ENCODE measurements around the gene CADPS2. TPM values are rescaled to one million over a fixed set of nuclear protein-coding genes. Genes with fewer than 3 reads are reported as not detected.

The CADPS2 gene
- total and polyA plus RNA-seq, 4 donors = 5.6 to 41.1 (median 11.0) TPM

GRCh38 chr7:122748195-122748594 is 138.1 kb downstream of the CADPS2 start:
- TF ChIP-seq HNF4G (IDR thresholded peaks at IDR 0.05) (no peak), FOXA1 (IDR thresholded peaks at IDR 0.05) (no peak), YY1 (IDR thresholded peaks at IDR 0.05) (no peak), EGR1 (IDR thresholded peaks at IDR 0.05; ENCODE audit: low read depth in 2 of 2) (no peak)
- TF ChIP-seq, protein P1, sequence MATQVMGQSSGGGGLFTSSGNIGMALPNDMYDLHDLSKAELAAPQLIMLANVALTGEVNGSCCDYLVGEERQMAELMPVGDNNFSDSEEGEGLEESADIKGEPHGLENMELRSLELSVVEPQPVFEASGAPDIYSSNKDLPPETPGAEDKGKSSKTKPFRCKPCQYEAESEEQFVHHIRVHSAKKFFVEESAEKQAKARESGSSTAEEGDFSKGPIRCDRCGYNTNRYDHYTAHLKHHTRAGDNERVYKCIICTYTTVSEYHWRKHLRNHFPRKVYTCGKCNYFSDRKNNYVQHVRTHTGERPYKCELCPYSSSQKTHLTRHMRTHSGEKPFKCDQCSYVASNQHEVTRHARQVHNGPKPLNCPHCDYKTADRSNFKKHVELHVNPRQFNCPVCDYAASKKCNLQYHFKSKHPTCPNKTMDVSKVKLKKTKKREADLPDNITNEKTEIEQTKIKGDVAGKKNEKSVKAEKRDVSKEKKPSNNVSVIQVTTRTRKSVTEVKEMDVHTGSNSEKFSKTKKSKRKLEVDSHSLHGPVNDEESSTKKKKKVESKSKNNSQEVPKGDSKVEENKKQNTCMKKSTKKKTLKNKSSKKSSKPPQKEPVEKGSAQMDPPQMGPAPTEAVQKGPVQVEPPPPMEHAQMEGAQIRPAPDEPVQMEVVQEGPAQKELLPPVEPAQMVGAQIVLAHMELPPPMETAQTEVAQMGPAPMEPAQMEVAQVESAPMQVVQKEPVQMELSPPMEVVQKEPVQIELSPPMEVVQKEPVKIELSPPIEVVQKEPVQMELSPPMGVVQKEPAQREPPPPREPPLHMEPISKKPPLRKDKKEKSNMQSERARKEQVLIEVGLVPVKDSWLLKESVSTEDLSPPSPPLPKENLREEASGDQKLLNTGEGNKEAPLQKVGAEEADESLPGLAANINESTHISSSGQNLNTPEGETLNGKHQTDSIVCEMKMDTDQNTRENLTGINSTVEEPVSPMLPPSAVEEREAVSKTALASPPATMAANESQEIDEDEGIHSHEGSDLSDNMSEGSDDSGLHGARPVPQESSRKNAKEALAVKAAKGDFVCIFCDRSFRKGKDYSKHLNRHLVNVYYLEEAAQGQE (IDR thresholded peaks at IDR 0.05) = no peak
- no peaks in the 10 kb centered on the region for H3K9me3 ChIP-seq (ENCODE audit: control insufficient read depth in 4 of 4, low read length in 3 of 4)
- H3K4me1 ChIP-seq (ENCODE audit: control insufficient read depth in 4 of 4, insufficient read depth in 4 of 4, low read length in 3 of 4) = no peaks in the 10 kb centered on the region
- H3K27ac ChIP-seq (ENCODE audit: low read depth in 1 of 2, low read length in 2 of 2) = no peak overlapping the region
- H3K36me3 ChIP-seq (ENCODE audit: control insufficient read depth in 4 of 4, insufficient read depth in 3 of 4, low read depth in 1 of 4, low read length in 3 of 4) = no peaks in the 10 kb centered on the region
- H3K4me3 ChIP-seq (ENCODE audit: low read depth in 1 of 3, low read length in 3 of 3) = no peak overlapping the region
- WGBS = 94% methylated on average over 2 of the region's 2 CpGs
- no peak overlapping the region for H3K9ac ChIP-seq (ENCODE audit: low read depth in 1 of 2, low read length in 2 of 2)
- DNase-seq (ENCODE audit: low spot score) = no peak
- no peaks in the 10 kb centered on the region for H3K27me3 ChIP-seq (ENCODE audit: control insufficient read depth in 4 of 4, insufficient read depth in 4 of 4, low read length in 3 of 4)

DNA sequence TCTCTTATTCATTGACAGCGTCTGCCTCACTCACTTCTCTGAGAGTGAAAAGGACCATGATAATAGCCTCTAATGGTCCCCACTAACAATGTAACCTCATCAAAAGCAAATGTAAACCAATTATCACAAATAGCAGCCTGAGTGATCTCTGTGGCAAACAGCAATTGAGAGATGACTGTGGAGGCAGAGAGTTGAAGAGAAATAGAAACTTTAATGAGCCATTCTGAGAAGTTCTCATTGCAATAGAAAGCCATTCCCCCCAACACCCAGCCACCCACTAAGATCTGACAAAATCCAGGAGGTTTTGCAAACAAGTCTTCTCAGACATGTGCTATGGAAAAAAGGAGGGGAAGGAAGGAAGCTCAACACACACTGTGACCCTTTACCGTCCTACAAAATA is 139.3 kb downstream of the CADPS2 start:
- no peak for DNase-seq (ENCODE audit: low spot score)
- Histone ChIP-seq H3K4me3 (ENCODE audit: low read depth in 1 of 3, low read length in 3 of 3) (no peak overlapping the region), H3K27ac (ENCODE audit: low read depth in 1 of 2, low read length in 2 of 2) (no peak overlapping the region), H3K36me3 (ENCODE audit: control insufficient read depth in 4 of 4, insufficient read depth in 3 of 4, low read depth in 1 of 4, low read length in 3 of 4) (no peaks in the 10 kb centered on the region), H3K4me1 (ENCODE audit: control insufficient read depth in 4 of 4, insufficient read depth in 4 of 4, low read length in 3 of 4) (no peaks in the 10 kb centered on the region), H3K9me3 (ENCODE audit: control insufficient read depth in 4 of 4, low read length in 3 of 4) (no peaks in the 10 kb centered on the region), H3K27me3 (ENCODE audit: control insufficient read depth in 4 of 4, insufficient read depth in 4 of 4, low read length in 3 of 4) (no peaks in the 10 kb centered on the region), H3K9ac (ENCODE audit: low read depth in 1 of 2, low read length in 2 of 2) (no peak overlapping the region)
- WGBS = 87% methylated on average over 2 of the region's 2 CpGs
- TF ChIP-seq HNF4G (IDR thresholded peaks at IDR 0.05) (no peak), EGR1 (IDR thresholded peaks at IDR 0.05; ENCODE audit: low read depth in 2 of 2) (no peak), RXRA (IDR thresholded peaks at IDR 0.05) (no peak), GABPA (IDR thresholded peaks at IDR 0.05 in 1 of 2, conservative IDR thresholded peaks at IDR 0.05 in 1 of 2) (no peak)
- TF ChIP-seq, protein P2, sequence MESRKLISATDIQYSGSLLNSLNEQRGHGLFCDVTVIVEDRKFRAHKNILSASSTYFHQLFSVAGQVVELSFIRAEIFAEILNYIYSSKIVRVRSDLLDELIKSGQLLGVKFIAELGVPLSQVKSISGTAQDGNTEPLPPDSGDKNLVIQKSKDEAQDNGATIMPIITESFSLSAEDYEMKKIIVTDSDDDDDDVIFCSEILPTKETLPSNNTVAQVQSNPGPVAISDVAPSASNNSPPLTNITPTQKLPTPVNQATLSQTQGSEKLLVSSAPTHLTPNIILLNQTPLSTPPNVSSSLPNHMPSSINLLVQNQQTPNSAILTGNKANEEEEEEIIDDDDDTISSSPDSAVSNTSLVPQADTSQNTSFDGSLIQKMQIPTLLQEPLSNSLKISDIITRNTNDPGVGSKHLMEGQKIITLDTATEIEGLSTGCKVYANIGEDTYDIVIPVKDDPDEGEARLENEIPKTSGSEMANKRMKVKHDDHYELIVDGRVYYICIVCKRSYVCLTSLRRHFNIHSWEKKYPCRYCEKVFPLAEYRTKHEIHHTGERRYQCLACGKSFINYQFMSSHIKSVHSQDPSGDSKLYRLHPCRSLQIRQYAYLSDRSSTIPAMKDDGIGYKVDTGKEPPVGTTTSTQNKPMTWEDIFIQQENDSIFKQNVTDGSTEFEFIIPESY (IDR thresholded peaks at IDR 0.05) = no peak

DNA sequence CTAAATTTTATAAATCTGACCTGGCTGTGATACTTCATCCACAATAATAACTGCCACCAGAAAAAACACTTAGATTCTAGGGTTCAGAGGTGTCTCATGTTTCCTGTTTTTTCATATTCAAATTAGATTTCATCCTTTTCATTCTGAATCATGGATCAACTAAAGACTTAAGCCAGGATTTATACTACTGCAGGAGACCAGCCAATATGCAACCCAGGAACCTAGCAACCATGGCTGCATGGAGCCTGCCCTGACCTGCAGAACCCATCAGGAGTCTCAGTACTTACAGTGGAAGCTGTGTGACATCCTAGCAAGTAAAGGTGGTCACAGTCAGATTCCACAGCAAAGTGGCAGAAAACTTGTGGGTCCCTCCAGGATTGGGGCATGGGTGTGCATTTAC is 143.0 kb downstream of the CADPS2 start:
- Histone ChIP-seq H3K9me3 (ENCODE audit: control insufficient read depth in 4 of 4, low read length in 3 of 4) (no peaks in the 10 kb centered on the region), H3K27ac (ENCODE audit: low read depth in 1 of 2, low read length in 2 of 2) (no peak overlapping the region), H3K9ac (ENCODE audit: low read depth in 1 of 2, low read length in 2 of 2) (no peak overlapping the region), H3K27me3 (ENCODE audit: control insufficient read depth in 4 of 4, insufficient read depth in 4 of 4, low read length in 3 of 4) (no peaks in the 10 kb centered on the region), H3K4me1 (ENCODE audit: control insufficient read depth in 4 of 4, insufficient read depth in 4 of 4, low read length in 3 of 4) (no peaks in the 10 kb centered on the region), H3K4me3 (ENCODE audit: low read depth in 1 of 3, low read length in 3 of 3) (no peak overlapping the region), H3K36me3 (ENCODE audit: control insufficient read depth in 4 of 4, insufficient read depth in 3 of 4, low read depth in 1 of 4, low read length in 3 of 4) (no peaks in the 10 kb centered on the region)
- TF ChIP-seq NR2F2 (IDR thresholded peaks at IDR 0.05) (no peak), TAF1 (conservative IDR thresholded peaks at IDR 0.05) (no peak), HNF4A (conservative IDR thresholded peaks at IDR 0.05) (no peak), FOXA2 (IDR thresholded peaks at IDR 0.05) (no peak), SP1 (IDR thresholded peaks at IDR 0.05) (no peak), HNF4G (IDR thresholded peaks at IDR 0.05) (no peak), CTCF (IDR thresholded peaks at IDR 0.05; ENCODE audit: low read depth, low read length, missing input control) (no peak), GABPA (IDR thresholded peaks at IDR 0.05 in 1 of 2, conservative IDR thresholded peaks at IDR 0.05 in 1 of 2) (no peak), YY1 (IDR thresholded peaks at IDR 0.05) (no peak), FOXA1 (IDR thresholded peaks at IDR 0.05) (no peak)
- TF ChIP-seq, protein P3, sequence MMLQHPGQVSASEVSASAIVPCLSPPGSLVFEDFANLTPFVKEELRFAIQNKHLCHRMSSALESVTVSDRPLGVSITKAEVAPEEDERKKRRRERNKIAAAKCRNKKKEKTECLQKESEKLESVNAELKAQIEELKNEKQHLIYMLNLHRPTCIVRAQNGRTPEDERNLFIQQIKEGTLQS (IDR thresholded peaks at IDR 0.05) = no peak
- TF ChIP-seq, protein P2 (IDR thresholded peaks at IDR 0.05) = no peak
- DNase-seq (ENCODE audit: low spot score) = no peak

All from liver (tissue), 9 donors.